ENCODE data around the gene RUNX1. TPM values are rescaled to one million over a fixed set of nuclear protein-coding genes. Genes with fewer than 3 reads are reported as not detected.

The RUNX1 gene
- total RNA-seq, 1 experiment from 2014 or later, result 0.52 TPM

DNA sequence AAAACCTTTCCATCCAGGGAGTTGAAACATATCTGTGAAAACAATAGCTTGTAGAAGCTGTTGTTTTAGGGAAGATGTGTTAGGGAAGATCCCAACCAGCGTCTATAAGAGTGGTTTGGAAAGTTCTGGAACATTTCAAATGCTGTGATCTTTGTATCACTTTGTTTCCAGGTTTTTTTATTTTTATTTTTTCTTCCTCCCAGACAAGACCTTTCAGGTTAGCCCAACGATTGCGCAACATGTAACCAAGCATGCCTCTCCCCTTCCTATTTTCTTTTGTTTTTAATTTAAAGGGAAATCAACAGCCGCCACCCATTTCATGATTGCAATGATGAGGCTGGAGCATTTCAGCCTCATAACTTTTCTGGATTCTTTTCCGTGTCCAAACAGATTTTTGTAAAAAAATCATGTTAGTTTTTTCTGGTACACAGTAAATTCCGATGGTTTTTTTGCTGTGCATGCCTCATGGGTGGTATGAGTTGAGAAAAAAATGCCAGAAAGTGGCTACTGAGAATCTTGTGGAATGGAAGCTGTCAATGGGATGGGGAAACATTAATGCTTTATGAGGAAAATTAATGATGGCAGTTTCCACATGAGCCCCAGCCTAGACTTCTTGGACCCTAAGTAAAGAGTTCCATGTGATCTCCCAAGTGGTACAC lies 109.3 kb downstream of the RUNX1 start:
- H3K27me3 ChIP-seq (replicated peaks; ENCODE audit: insufficient read depth, low read depth, low read length, poor library complexity), result peaks cover 72% of the 10 kb centered on the region
- TF ChIP-seq, protein P1, sequence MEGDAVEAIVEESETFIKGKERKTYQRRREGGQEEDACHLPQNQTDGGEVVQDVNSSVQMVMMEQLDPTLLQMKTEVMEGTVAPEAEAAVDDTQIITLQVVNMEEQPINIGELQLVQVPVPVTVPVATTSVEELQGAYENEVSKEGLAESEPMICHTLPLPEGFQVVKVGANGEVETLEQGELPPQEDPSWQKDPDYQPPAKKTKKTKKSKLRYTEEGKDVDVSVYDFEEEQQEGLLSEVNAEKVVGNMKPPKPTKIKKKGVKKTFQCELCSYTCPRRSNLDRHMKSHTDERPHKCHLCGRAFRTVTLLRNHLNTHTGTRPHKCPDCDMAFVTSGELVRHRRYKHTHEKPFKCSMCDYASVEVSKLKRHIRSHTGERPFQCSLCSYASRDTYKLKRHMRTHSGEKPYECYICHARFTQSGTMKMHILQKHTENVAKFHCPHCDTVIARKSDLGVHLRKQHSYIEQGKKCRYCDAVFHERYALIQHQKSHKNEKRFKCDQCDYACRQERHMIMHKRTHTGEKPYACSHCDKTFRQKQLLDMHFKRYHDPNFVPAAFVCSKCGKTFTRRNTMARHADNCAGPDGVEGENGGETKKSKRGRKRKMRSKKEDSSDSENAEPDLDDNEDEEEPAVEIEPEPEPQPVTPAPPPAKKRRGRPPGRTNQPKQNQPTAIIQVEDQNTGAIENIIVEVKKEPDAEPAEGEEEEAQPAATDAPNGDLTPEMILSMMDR (conservative IDR thresholded peaks at IDR 0.05; ENCODE audit: low read depth, low read length), result no peak
- no peak for TF ChIP-seq EZH2 (IDR thresholded peaks at IDR 0.05; ENCODE audit: borderline replicate concordance, low read depth, low read length, poor library complexity, severe bottlenecking)
- H3K36me3 ChIP-seq (ENCODE audit: insufficient read depth, low read length, poor library complexity, severe bottlenecking), result no peaks in the 10 kb centered on the region
- DNase-seq (ENCODE audit: low spot score), result no peak
- H3K9me3 ChIP-seq (ENCODE audit: low read depth, low read length, poor library complexity, severe bottlenecking), result no peaks in the 10 kb centered on the region
- no TSS peak for BruUV-seq (replicated peaks)
- H3K27ac ChIP-seq (ENCODE audit: low read depth, low read length, poor library complexity, severe bottlenecking), result no peak overlapping the region
- H3K4me3 ChIP-seq (ENCODE audit: low read depth, low read length, poor library complexity, severe bottlenecking), result no peak overlapping the region
- ChIA-PET POLR2A (ENCODE audit: low non-redundant PET) (no interaction called here), CTCF (no interaction called here)
- intact Hi-C loops (cut with micrococcal nuclease; ENCODE audit: unreplicated experiment), result no loop called here
- no peaks in the 10 kb centered on the region for H3K4me1 ChIP-seq (ENCODE audit: insufficient read depth, low read length, poor library complexity, severe bottlenecking)

DNA sequence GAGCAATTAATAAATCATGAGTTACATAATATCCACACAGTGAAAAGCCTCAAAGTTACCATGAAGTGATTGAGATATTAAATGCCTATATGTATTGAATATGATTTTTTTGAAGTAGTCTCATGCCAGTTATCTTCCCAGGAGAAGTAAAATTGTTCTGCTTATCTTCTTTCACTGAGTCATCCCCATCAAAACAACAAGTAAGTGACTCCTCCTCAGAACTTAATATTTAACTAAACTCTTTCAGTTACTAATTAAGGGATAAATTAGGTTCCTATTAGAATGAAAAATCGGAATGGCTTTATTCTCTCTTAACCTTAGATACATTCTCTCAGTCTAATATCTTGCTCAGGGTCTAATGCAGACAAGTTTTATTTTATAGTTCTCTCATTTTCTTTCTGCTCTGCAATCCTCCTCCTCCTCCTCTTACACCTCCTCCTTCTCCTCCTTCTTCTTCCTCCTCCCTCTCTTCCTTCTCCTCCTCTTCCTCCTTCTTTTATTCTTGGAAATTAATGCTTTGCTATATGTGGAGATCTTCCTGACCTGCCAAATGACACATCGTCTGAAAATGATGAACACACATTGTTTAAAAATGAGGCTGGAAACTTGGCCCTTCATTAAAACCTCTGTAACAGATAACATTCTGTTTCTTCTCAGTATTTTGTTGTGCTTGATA lies 110.9 kb downstream of the RUNX1 start:
- POLR2A ChIA-PET (ENCODE audit: low non-redundant PET), result no interaction called here
- peaks cover 69% of the 10 kb centered on the region for H3K27me3 ChIP-seq (replicated peaks; ENCODE audit: insufficient read depth, low read depth, low read length, poor library complexity)
- DNase-seq (ENCODE audit: low spot score), result no peak
- no TSS peak for BruUV-seq (replicated peaks)
- no peaks in the 10 kb centered on the region for H3K9me3 ChIP-seq (ENCODE audit: low read depth, low read length, poor library complexity, severe bottlenecking)
- no peak for TF ChIP-seq EZH2 (IDR thresholded peaks at IDR 0.05; ENCODE audit: borderline replicate concordance, low read depth, low read length, poor library complexity, severe bottlenecking)
- TF ChIP-seq, protein P1 (conservative IDR thresholded peaks at IDR 0.05; ENCODE audit: low read depth, low read length), result no peak
- H3K4me3 ChIP-seq (ENCODE audit: low read depth, low read length, poor library complexity, severe bottlenecking), result no peak overlapping the region
- intact Hi-C loops (cut with micrococcal nuclease; ENCODE audit: unreplicated experiment), result no loop called here
- no peaks in the 10 kb centered on the region for H3K36me3 ChIP-seq (ENCODE audit: insufficient read depth, low read length, poor library complexity, severe bottlenecking)
- H3K4me1 ChIP-seq (ENCODE audit: insufficient read depth, low read length, poor library complexity, severe bottlenecking), result no peaks in the 10 kb centered on the region
- CTCF ChIA-PET, result no interaction called here
- no peak overlapping the region for H3K27ac ChIP-seq (ENCODE audit: low read depth, low read length, poor library complexity, severe bottlenecking)

DNA sequence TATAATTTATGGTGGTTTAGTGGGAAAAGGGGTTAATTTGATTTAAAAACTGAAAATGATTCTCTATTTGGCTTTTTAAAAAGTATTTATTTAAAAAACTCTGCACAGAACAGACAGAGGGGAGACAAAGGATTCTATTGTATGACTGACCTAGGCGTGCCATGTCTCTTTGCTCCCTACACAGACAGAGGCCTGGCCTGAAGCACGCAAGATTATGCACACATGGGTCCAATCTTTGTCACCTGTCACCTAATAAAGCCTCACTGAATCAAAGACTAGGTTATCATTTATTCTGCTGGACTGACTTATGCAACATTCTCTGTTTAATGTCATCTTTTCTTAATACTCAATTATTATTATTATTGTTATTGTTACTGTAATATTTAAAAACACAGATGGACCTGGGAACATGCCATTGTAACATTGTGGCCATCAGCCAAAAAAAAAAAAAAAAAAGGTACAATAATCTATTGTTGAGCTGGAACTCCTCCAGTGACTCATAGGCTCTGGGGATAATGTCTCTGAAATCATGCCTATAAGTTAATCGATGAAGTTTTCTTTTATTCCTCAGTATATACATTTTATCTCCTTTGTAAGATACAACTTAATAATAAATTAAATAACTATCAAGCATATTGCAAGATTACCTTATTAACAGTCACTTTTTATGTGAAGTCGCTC lies 112.1 kb downstream of the RUNX1 start:
- H3K4me1 ChIP-seq (ENCODE audit: insufficient read depth, low read length, poor library complexity, severe bottlenecking), result no peaks in the 10 kb centered on the region
- H3K36me3 ChIP-seq (ENCODE audit: insufficient read depth, low read length, poor library complexity, severe bottlenecking), result no peaks in the 10 kb centered on the region
- H3K4me3 ChIP-seq (ENCODE audit: low read depth, low read length, poor library complexity, severe bottlenecking), result no peak overlapping the region
- H3K9me3 ChIP-seq (ENCODE audit: low read depth, low read length, poor library complexity, severe bottlenecking), result no peaks in the 10 kb centered on the region
- TF ChIP-seq EZH2 (IDR thresholded peaks at IDR 0.05; ENCODE audit: borderline replicate concordance, low read depth, low read length, poor library complexity, severe bottlenecking), result no peak
- TF ChIP-seq, protein P1 (conservative IDR thresholded peaks at IDR 0.05; ENCODE audit: low read depth, low read length), result no peak
- intact Hi-C loops (cut with micrococcal nuclease; ENCODE audit: unreplicated experiment), result no loop called here
- ChIA-PET CTCF (no interaction called here), POLR2A (ENCODE audit: low non-redundant PET) (no interaction called here)
- DNase-seq (ENCODE audit: low spot score), result no peak
- BruUV-seq (replicated peaks), result no TSS peak
- H3K27ac ChIP-seq (ENCODE audit: low read depth, low read length, poor library complexity, severe bottlenecking), result no peak overlapping the region
- H3K27me3 ChIP-seq (replicated peaks; ENCODE audit: insufficient read depth, low read depth, low read length, poor library complexity), result peaks cover 64% of the 10 kb centered on the region

Data from A673 (cell line).